ENCODE measurements around the gene INCA1.

- TF ChIP-seq POLR2AphosphoS5 (IDR thresholded peaks at IDR 0.05) (no peak), CTCF (IDR thresholded peaks at IDR 0.05) (no peak), POLR2A (IDR thresholded peaks at IDR 0.05) (no peak)
Observed at GRCh38 chr17:5023588-5024147, 26.3 kb upstream of the INCA1 start.

All from upper lobe of left lung (tissue), 4 donors.